Germinal center (tissue), 1 donor: ENCODE results near the gene RELA.
A peak's percentile ranks its signal among the peaks of the same experiment; 100 is the strongest.
"Not testable (repeated sequence)": the region's sequence is repeated elsewhere in the genome, so short reads cannot be mapped to it uniquely, and the experiment has no call there.

Experiments used
- DNase-seq: peaks from one replicate; pipeline ENCODE4 v3.0.0; 2012; ENCODE audit warnings: mixed read lengths, low spot score

Gene RELA

GRCh38 chr11:65662799-65663638, at the start of gene RELA:
RELA (minus strand) TSS chr11:65662916; CDS start chr11:65662832, 84 bp downstream.
- peak; percentile 92 for DNase-seq

DNA sequence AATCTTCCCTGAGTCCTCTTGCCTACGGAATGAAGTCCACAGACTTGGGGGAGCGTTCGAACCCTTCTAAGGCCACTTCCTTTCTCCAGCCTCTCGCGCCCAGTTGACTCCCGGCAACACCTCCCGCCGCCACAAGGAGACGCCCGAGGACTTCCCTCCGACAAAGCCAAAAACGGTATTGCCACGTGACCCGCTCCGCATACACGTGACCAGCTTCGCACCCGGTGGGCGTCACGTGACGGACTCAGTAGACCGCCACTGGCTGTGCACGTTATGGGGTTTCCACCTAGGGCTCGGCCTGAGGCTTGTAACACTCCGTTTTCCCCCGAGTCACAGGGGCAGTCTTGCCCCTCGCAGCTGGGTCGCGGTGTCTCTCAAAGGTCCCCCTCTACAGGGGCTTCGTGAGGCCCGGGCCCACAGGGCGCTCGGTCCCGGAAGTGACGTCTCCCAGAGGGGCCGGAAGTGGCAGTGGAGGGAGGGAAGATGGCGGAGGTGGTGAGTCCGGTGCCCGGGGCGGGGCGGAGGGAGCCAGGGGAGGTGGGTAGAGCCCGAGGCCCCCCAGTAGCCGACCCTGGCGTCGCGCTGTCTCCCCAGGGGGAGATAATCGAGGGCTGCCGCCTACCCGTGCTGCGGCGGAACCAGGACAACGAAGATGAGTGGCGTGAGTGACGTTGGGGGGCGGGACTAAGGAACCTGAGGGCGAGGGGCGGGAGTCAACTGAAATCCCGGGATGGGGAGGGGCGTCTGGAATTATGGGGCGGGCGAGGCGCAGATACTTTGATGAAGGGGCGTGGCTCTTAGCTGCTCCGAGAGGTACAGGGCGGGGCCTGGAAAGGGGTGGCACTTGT, 49.3 kb upstream of the RELA start, which contains the start of gene KAT5:
Gene KAT5 (plus strand): TSS at position 468 of the 848 bp plus-strand sequence. CDS start 16 bp downstream, at position 484.
- DNase-seq: peak; percentile 93

- DNase-seq: no peak
These were observed 47.7 kb upstream of the RELA start for GRCh38 chr11:65710421-65710820.

DNA sequence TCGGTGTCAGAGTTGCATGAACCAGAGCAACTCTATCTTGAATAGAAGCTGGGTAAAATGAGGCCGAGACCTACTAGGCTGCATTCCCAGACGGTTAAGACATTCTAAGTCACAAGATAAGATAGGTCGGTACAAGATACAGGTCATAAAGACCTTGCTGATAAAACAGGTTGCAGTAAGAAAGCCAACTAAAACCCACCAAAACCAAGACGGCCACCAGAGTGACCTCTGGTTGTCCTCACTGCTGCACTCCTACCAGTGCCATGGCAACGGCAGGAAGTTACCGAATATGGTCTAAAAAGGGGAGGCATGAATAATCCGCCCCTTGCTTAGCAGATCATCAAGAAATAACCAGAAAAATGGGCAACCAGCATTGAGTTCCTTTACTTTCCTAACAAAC, 46.9 kb upstream of the RELA start:
- no peak for DNase-seq

DNA sequence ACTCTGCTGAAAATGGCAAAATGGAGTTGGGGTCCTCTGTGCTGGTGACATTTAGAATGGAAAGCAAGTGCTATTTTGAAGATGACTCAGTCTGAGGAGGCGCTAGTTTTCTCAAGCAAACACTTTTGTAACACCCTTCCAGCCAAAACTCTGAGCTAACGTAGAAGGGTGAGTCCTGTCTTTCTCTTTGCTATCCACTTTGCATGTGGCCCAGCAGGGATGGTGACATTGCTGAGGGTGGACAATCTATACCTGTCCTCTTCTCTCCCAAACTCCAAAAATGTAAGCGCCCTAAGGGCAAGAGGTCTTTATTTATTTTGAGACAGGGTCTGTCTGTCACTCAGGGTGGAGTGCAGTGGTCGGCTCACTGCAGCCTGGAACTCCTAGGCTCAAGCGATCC, 45.7 kb upstream of the RELA start:
- DNase-seq: no peak

DNA sequence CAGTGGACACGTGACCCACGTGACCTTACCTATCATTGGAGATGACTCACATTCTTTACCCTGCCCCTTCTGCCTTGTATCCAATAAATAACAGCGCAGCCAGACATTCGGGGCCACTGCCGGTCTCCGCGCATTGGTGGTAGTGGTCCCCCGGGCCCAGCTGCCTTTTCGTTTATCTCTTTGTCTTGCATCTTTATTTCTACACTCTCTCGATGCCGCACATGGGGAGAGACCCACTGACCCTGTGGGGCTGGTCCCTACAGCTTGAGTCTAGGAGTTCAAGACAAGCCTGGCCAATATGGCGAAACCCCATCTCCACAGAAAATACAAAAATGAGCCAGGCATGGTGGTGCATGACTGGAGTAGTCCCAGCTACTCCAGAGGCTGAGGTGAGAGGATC, 44.3 kb upstream of the RELA start:
- not testable (repeated sequence) for DNase-seq

GRCh38 chr11:65706303-65706763, 43.6 kb upstream of the RELA start:
- DNase-seq: peak; percentile 35

DNA sequence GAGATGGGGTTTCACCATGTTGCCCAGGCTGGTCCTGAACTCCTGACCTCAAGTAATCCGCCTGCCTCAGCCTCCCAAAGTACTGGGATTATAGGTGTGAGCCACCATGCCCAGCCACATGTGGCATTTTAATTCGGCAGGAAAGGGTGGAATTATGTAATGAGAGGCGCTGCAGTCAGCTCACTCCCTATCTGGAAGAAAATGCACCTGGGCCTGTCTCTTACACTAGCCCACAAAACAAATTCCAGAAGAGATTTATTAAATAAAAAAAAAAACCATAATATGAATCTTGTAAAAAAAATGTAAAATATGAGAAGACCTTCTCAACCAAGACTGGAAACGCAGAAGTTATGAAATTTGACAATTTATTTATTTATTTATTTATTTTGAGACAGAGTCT, 41.1 kb upstream of the RELA start:
- no peak for DNase-seq

GRCh38 chr11:65701686-65702085, 39.0 kb upstream of the RELA start:
- DNase-seq: no peak

- DNase-seq: no peak
These were observed 37.7 kb upstream of the RELA start for GRCh38 chr11:65700399-65700798.

DNA sequence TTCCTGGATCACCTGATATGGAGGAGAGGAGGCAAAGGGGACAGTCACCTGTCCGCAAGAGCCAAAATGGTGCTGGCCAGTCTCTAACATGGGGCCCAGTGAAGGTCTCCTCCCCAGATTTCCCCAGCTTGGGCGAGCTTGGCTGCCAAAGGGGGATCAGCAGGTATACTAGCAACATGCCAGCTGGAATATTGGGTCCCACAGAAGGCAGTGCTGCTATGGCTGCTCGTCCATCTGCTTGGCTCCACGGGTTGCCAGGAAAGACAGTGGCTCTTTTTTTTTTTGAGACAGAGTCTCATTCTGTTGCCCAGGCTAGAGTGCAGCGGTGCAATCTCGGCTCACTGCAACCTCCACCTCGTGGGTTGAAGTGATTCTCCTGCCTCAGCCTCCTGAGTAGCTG, 36.6 kb upstream of the RELA start:
- no peak for DNase-seq

DNA sequence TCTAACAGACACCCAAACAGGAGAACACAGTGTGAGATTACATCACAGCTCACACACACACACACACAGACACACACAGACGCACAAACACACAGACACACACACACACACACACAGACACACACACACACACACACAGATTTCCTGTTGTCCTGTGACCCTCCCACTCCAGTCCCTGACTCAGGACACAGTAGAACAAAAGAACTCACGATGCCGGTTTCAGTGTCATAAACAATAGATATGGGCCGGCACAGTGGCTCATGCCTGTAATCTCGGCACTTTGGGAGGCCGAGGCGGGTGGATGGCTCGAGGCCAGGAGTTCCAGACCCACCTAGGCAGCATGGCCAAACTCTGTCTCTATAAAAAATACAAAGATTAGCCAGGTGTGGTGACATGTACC, 35.5 kb upstream of the RELA start:
- no peak for DNase-seq

- no peak for DNase-seq
These were observed 34.3 kb upstream of the RELA start for GRCh38 chr11:65696802-65697552.

GRCh38 chr11:65695459-65696241, 32.9 kb upstream of the RELA start:
- no peak for DNase-seq

GRCh38 chr11:65692367-65692766, 29.7 kb upstream of the RELA start:
- DNase-seq: no peak

GRCh38 chr11:65691847-65692246, 29.1 kb upstream of the RELA start:
- DNase-seq: not testable (repeated sequence)

GRCh38 chr11:65685981-65686380, 23.3 kb upstream of the RELA start:
- no peak for DNase-seq

DNA sequence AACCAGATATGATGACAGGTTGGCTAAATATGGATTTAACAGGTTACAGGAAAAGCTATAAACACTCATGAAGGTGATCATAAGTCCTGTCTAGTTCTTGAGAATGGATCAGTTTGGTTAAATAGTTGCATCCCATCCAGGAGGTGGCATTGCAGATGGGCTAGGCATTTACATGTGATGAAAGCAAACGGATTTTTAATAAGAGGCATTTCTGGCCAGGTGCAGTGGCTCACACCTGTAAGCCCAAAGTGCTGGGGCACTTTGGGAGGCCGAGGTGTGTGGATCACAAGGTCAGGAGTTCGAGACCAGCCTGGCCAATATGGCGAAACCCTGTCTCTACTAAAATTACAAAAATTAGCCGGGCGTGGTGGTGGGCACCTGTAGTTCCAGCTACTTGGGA, 20.8 kb upstream of the RELA start:
- not testable (repeated sequence) for DNase-seq

GRCh38 chr11:65680192-65680743, 17.6 kb upstream of the RELA start:
- no peak for DNase-seq

DNA sequence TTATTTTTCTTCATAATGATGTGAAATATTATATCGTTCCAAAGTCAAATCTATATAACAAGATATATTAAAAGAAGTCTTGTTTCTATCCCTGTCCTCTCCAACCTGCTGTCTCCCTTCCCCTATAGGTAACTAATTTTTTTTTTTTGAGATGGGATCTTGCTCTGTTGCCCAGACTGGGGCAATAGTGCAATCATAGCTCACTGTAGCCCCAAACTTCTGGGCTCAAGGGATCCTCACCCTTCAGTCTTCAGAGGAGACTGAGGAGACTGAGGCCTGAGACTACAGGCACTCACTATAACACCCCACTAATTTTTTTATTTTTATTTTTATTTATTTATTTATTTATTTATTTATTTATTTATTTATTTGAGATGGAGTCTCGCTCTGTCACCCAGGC, 10.3 kb upstream of the RELA start:
- no peak for DNase-seq
